ENCODE data around the gene SLC35F6.
"Not testable (repeated sequence)": the region's sequence is repeated elsewhere in the genome, so short reads cannot be mapped to it uniquely, and the experiment has no call there.

The SLC35F6 gene

GRCh38 chr2:26756337-26756736, 7.7 kb upstream of the SLC35F6 start:
- TF ChIP-seq, protein P1, sequence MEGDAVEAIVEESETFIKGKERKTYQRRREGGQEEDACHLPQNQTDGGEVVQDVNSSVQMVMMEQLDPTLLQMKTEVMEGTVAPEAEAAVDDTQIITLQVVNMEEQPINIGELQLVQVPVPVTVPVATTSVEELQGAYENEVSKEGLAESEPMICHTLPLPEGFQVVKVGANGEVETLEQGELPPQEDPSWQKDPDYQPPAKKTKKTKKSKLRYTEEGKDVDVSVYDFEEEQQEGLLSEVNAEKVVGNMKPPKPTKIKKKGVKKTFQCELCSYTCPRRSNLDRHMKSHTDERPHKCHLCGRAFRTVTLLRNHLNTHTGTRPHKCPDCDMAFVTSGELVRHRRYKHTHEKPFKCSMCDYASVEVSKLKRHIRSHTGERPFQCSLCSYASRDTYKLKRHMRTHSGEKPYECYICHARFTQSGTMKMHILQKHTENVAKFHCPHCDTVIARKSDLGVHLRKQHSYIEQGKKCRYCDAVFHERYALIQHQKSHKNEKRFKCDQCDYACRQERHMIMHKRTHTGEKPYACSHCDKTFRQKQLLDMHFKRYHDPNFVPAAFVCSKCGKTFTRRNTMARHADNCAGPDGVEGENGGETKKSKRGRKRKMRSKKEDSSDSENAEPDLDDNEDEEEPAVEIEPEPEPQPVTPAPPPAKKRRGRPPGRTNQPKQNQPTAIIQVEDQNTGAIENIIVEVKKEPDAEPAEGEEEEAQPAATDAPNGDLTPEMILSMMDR (IDR thresholded peaks at IDR 0.05; ENCODE audit: control insufficient read depth, extremely low read depth, insufficient read depth), result no peak
- H3K4me3 ChIP-seq (ENCODE audit: low read depth, low read length), result no peak overlapping the region
- DNase-seq (ENCODE audit: low read depth), result no peak

- no peak overlapping the region for H3K4me3 ChIP-seq (ENCODE audit: low read depth, low read length)
- TF ChIP-seq, protein P1 (IDR thresholded peaks at IDR 0.05; ENCODE audit: control insufficient read depth, extremely low read depth, insufficient read depth), result no peak
- DNase-seq (ENCODE audit: low read depth), result peak; percentile 42
These were observed 6.0 kb upstream of the SLC35F6 start for GRCh38 chr2:26757873-26758789.

DNA sequence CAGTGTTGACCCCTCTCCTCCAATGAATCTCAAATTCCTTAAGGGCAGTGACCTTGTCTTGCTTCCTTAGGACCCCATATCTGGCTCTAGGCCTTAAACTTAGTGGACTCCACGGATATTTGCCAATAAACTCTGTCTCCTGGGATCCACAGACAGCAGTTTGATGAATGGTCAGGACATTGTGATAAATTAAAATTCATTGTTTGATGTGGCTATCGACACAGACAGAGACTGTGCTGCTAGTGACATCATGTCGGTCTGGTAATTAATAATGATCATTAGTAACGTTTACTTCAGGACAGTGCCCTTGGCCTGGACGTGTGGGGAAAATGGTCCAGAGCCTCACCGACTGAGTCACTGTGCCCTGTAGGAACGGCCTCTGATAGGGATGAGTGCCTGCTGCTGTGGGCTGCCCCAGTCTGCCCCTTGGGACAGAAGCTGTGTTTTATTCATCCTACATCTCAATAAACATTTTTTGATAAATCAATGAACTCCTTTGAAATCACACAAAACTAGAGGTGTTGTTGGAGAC, 5.2 kb upstream of the SLC35F6 start:
- DNase-seq (ENCODE audit: low read depth), result no peak
- H3K4me3 ChIP-seq (ENCODE audit: low read depth, low read length), result no peak overlapping the region
- TF ChIP-seq, protein P1 (IDR thresholded peaks at IDR 0.05; ENCODE audit: control insufficient read depth, extremely low read depth, insufficient read depth), result no peak

- TF ChIP-seq, protein P1 (IDR thresholded peaks at IDR 0.05; ENCODE audit: control insufficient read depth, extremely low read depth, insufficient read depth), result no peak
- H3K4me3 ChIP-seq (ENCODE audit: low read depth, low read length), result no peak overlapping the region
- no peak for DNase-seq (ENCODE audit: low read depth)
These were observed 4.2 kb upstream of the SLC35F6 start for GRCh38 chr2:26759845-26760244.

- not testable (repeated sequence) for H3K4me3 ChIP-seq (ENCODE audit: low read depth, low read length)
These were observed 3.1 kb upstream of the SLC35F6 start for GRCh38 chr2:26760991-26761390.

DNA sequence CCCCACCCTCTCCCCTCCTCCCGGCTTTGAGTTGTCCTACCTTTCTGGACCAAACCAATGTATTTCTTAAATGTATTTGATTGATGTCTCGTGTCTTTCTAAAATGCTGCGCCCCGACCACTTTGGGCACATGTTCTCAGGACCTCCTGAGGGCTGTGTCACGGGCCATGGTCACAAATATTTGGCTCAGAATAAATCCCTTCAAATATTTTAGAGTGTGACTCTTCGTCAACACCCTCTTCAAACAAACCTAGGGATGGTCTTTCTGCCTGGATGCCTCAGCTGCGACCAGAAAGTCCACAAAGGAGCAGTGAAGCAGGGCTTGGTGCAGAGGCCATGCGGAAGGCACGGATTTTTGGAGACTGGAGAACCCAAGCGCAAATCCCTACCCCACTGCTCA, 1.1 kb upstream of the SLC35F6 start:
- DNase-seq (ENCODE audit: low read depth), result no peak
- H3K4me3 ChIP-seq (ENCODE audit: low read depth, low read length), result no peak overlapping the region
- TF ChIP-seq, protein P1 (IDR thresholded peaks at IDR 0.05; ENCODE audit: control insufficient read depth, extremely low read depth, insufficient read depth), result no peak

More at GRCh38 chr2:26760991-26761390, 3.1 kb upstream of the SLC35F6 start:
- not testable (repeated sequence) for DNase-seq (ENCODE audit: low read depth)

DNA sequence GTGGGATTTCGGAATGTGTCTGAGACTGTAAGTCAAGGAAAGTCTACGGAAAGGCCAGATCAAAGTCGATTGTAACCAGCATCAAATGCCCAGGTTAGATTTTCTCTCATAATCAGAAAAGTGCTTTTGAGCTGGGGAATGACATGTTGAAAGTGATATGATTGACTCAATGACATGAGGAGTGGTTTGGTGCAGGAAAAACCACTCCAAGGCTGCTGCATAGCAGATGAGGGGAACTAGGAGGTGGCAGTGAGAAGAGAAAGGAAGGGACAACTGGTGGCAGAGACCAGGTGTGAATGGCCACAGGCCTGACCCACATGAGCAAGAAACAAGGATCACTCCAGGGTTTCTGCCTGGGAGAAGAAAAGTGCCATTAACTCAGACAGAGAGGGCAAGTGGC, 822 bp downstream of the SLC35F6 start:
- DNase-seq (ENCODE audit: low read depth), result no peak
- H3K4me3 ChIP-seq (ENCODE audit: low read depth, low read length), result peak overlapping the region; percentile 93
- TF ChIP-seq, protein P1 (IDR thresholded peaks at IDR 0.05; ENCODE audit: control insufficient read depth, extremely low read depth, insufficient read depth), result no peak

All from LNCaP clone FGC (cell line).